ENCODE data around the gene SHLD1.

The SHLD1 gene

DNA sequence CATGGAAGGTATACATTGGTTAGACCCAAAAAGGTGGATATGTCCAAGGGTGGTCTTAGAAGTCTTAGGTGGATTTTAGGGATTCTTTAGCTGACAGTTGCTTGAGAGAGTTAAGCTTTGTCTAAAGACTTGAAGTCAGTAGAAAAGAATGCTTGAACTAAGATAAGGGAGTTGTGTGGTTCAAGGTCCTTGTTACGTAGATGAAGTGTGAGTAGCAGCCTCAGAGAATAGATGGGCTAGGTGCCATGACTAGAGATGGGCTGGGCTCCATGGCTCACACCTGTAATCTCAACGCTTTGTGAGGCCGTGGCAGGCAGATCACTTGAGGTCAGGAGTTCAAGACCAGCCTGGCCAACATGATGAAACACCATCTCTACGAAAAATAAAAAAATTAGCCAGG is 1.7 kb downstream of the SHLD1 start:
- no peak overlapping the region for H3K27ac ChIP-seq
- H3K4me2 ChIP-seq (ENCODE audit: low read length): no peak overlapping the region
- no peaks in the 10 kb centered on the region for H3K27me3 ChIP-seq (ENCODE audit: control insufficient read depth, insufficient read depth, low read length)

DNA sequence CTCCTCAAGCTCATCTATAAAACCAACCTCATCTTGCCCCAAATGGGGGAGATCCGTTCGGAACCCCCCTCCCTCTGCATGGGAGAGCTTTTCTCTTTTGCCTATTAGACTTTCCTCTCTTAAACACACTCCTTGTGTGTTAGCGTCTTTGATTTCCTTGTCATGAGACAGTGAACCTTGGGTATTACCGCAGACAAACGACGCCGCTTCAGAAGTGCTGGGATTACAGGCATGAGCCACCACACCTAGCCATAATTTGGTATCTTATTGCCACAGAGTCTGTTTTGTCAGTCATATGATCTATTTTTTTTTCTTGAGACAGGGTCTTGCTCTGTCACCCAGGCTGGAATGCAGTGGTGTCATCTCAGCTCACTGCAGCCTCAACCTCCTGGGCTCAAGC is 3.6 kb downstream of the SHLD1 start:
- Histone ChIP-seq H3K4me2 (ENCODE audit: low read length) (no peak overlapping the region), H3K79me2 (no peaks in the 10 kb centered on the region), H3K9me3 (ENCODE audit: control insufficient read depth, low read length) (no peaks in the 10 kb centered on the region), H3K27me3 (ENCODE audit: control insufficient read depth, insufficient read depth, low read length) (no peaks in the 10 kb centered on the region), H3K27ac (no peak overlapping the region), H3K36me3 (ENCODE audit: control insufficient read depth, insufficient read depth, low read length) (no peaks in the 10 kb centered on the region), H3K4me3 (ENCODE audit: low read depth, low read length) (no peak overlapping the region), H3K9ac (no peak overlapping the region), H3K4me1 (no peaks in the 10 kb centered on the region), H2AFZ (no peak overlapping the region)
- TF ChIP-seq, protein P1, sequence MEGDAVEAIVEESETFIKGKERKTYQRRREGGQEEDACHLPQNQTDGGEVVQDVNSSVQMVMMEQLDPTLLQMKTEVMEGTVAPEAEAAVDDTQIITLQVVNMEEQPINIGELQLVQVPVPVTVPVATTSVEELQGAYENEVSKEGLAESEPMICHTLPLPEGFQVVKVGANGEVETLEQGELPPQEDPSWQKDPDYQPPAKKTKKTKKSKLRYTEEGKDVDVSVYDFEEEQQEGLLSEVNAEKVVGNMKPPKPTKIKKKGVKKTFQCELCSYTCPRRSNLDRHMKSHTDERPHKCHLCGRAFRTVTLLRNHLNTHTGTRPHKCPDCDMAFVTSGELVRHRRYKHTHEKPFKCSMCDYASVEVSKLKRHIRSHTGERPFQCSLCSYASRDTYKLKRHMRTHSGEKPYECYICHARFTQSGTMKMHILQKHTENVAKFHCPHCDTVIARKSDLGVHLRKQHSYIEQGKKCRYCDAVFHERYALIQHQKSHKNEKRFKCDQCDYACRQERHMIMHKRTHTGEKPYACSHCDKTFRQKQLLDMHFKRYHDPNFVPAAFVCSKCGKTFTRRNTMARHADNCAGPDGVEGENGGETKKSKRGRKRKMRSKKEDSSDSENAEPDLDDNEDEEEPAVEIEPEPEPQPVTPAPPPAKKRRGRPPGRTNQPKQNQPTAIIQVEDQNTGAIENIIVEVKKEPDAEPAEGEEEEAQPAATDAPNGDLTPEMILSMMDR (IDR thresholded peaks at IDR 0.05): no peak

More for the DNA sequence above, 1.7 kb downstream of the SHLD1 start:
- TF ChIP-seq, protein P1 (IDR thresholded peaks at IDR 0.05): no peak
- H3K4me3 ChIP-seq (ENCODE audit: low read depth, low read length): no peak overlapping the region
- H3K36me3 ChIP-seq (ENCODE audit: control insufficient read depth, insufficient read depth, low read length): no peaks in the 10 kb centered on the region
- no peaks in the 10 kb centered on the region for H3K9me3 ChIP-seq (ENCODE audit: control insufficient read depth, low read length)
- no peaks in the 10 kb centered on the region for H3K4me1 ChIP-seq
- no peak overlapping the region for H3K9ac ChIP-seq
- no peak overlapping the region for H2AFZ ChIP-seq
- H3K79me2 ChIP-seq: no peaks in the 10 kb centered on the region

DNA sequence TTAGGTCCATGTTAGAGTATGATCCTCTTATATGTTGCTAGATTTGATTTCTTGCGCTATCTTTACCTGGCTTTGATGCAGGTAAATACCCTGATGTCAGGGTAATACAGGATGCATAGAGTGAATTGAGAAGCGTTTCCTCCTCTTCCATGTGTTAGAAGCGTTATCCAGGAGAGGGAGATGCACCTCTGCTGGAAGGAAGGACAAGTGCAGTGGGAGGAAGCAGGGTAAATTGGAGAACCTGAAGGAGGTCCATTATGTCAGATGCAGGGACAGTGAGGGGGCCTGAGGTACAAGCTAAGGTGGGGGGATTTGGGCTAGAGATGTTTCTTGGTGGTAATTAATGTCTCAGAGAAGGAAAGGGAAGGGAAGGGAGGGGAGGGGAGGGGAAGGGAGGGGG is 7.7 kb downstream of the SHLD1 start:
- no peaks in the 10 kb centered on the region for H3K79me2 ChIP-seq
- no peak overlapping the region for H3K4me2 ChIP-seq (ENCODE audit: low read length)
- H3K27ac ChIP-seq: no peak overlapping the region
- no peak overlapping the region for H3K4me3 ChIP-seq (ENCODE audit: low read depth, low read length)
- no peaks in the 10 kb centered on the region for H3K4me1 ChIP-seq
- H3K36me3 ChIP-seq (ENCODE audit: control insufficient read depth, insufficient read depth, low read length): no peaks in the 10 kb centered on the region
- no peaks in the 10 kb centered on the region for H3K9me3 ChIP-seq (ENCODE audit: control insufficient read depth, low read length)
- no peaks in the 10 kb centered on the region for H3K27me3 ChIP-seq (ENCODE audit: control insufficient read depth, insufficient read depth, low read length)
- no peak overlapping the region for H2AFZ ChIP-seq
- H3K9ac ChIP-seq: no peak overlapping the region
- TF ChIP-seq, protein P1 (IDR thresholded peaks at IDR 0.05): no peak

DNA sequence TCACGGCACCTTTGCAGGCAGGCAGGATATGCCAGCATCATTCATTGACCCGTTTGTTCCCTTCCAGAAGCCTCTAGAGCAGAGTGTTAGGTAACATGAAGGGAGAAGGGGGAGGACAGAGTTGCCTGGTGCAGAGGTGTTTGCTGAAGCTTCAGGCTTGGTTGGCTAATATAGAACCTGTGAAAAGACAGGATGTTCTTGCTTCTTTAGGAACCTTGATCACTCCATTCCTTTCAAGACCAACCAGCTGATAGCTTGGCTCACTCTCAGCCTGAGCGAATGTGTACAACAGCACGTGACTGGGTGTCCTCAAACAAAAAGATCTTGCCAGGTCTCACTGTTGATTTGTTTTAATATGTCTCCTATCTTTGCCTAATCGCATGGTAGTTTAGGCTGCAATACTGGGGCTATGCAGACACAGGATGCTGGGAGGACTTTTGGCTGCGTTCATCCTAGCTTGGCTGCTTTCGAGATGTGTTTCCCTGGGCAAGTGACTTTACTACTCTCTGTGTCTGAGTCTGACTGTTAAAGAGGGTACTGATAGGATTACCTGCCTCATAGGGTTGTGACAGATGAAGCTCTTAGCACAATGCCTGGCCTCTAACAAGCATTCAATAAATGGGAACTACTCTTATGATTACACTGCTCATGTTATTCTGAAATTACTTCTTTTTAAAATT is 16.0 kb downstream of the SHLD1 start:
- no peak overlapping the region for H3K27ac ChIP-seq
- H3K9ac ChIP-seq: no peak overlapping the region
- no peaks in the 10 kb centered on the region for H3K4me1 ChIP-seq
- H3K27me3 ChIP-seq (ENCODE audit: control insufficient read depth, insufficient read depth, low read length): no peaks in the 10 kb centered on the region
- H3K36me3 ChIP-seq (ENCODE audit: control insufficient read depth, insufficient read depth, low read length): no peaks in the 10 kb centered on the region
- no peak overlapping the region for H2AFZ ChIP-seq
- no peaks in the 10 kb centered on the region for H3K9me3 ChIP-seq (ENCODE audit: control insufficient read depth, low read length)
- H3K79me2 ChIP-seq: no peaks in the 10 kb centered on the region
- TF ChIP-seq, protein P1 (IDR thresholded peaks at IDR 0.05): no peak
- H3K4me2 ChIP-seq (ENCODE audit: low read length): no peak overlapping the region
- no peak overlapping the region for H3K4me3 ChIP-seq (ENCODE audit: low read depth, low read length)

GRCh38 chr20:5767493-5768098 is 17.4 kb downstream of the SHLD1 start:
- no peaks in the 10 kb centered on the region for H3K79me2 ChIP-seq
- H3K4me3 ChIP-seq (ENCODE audit: low read depth, low read length): no peak overlapping the region
- no peaks in the 10 kb centered on the region for H3K9me3 ChIP-seq (ENCODE audit: control insufficient read depth, low read length)
- H3K4me1 ChIP-seq: no peaks in the 10 kb centered on the region
- H3K9ac ChIP-seq: no peak overlapping the region
- no peak overlapping the region for H3K4me2 ChIP-seq (ENCODE audit: low read length)
- no peaks in the 10 kb centered on the region for H3K36me3 ChIP-seq (ENCODE audit: control insufficient read depth, insufficient read depth, low read length)
- H3K27ac ChIP-seq: no peak overlapping the region
- TF ChIP-seq, protein P1 (IDR thresholded peaks at IDR 0.05): no peak
- H2AFZ ChIP-seq: no peak overlapping the region
- H3K27me3 ChIP-seq (ENCODE audit: control insufficient read depth, insufficient read depth, low read length): no peaks in the 10 kb centered on the region

Measured in parathyroid adenoma (tissue), 2 donors.